Thyroid gland (tissue), 4 donors: ENCODE data around the gene TMEM198.

Experiments used
- CTCF ChIP-seq, 6 experiments: fragments of 200-600 bp in 3 of 6; fragments of 450-650 bp in 3 of 6; sonication (generic) in 3 of 6; IDR thresholded peaks; one replicate each; pipeline ENCODE4 v1.5.1; 2016 to 2019; ENCODE audit warnings: antibody characterized with exemption in 6 of 6, mild to moderate bottlenecking in 2 of 6, inconsistent platforms in 1 of 6, moderate library complexity in 1 of 6
- POLR2A ChIP-seq, 2 donors: fragments of 450-650 bp; IDR thresholded peaks; one replicate each; pipeline ENCODE4 v1.6.1; 2017; ENCODE audit warnings: antibody characterized with exemption in 2 of 2, mild to moderate bottlenecking in 2 of 2, moderate library complexity in 1 of 2

- TF ChIP-seq POLR2A (IDR thresholded peaks at IDR 0.05) (no peak), CTCF (IDR thresholded peaks at IDR 0.05) (no peak)
Measured at GRCh38 chr2:219527472-219527871, 16.4 kb upstream of the TMEM198 start.
